Body of pancreas (tissue), 4 donors: Measurements from ENCODE around the gene GJD4.

Experiments used
- POLR2A ChIP-seq, 3 donors: fragments of 450-650 bp; IDR thresholded peaks; one replicate each; pipeline ENCODE4 v1.6.1; 2016; ENCODE audit warnings: antibody characterized with exemption in 3 of 3, mild to moderate bottlenecking in 2 of 3
- TF ChIP-seq, protein P1 (sequence below), 7 experiments: fragments of 450-650 bp in 4 of 7; fragments of 200-600 bp in 3 of 7; sonication (generic) in 3 of 7; IDR thresholded peaks; one replicate each; pipeline ENCODE4 v1.5.1; 2016 to 2019; ENCODE audit warnings: antibody characterized with exemption in 7 of 7

DNA sequence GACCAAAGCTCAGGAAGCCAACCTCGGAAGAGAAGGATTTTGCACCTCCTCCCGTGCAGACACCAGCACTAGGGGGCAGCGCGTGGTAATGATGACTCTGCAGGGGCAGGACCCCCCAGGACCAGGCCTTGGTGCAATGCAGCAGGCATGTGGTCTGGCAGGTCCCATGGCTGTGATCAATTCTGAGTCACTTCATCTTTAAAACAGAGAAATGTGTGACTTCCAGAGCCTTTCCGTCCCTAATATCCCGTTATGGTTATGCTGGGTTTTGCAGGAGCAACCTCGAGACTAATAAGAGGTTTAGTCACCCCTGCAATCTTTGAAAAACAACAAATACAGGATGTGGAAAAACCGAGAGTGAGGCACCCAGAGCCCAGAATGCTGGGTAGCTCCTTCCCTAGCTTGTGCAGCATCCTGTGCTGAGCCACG, 30.2 kb upstream of the GJD4 start:
- TF ChIP-seq, protein P1, sequence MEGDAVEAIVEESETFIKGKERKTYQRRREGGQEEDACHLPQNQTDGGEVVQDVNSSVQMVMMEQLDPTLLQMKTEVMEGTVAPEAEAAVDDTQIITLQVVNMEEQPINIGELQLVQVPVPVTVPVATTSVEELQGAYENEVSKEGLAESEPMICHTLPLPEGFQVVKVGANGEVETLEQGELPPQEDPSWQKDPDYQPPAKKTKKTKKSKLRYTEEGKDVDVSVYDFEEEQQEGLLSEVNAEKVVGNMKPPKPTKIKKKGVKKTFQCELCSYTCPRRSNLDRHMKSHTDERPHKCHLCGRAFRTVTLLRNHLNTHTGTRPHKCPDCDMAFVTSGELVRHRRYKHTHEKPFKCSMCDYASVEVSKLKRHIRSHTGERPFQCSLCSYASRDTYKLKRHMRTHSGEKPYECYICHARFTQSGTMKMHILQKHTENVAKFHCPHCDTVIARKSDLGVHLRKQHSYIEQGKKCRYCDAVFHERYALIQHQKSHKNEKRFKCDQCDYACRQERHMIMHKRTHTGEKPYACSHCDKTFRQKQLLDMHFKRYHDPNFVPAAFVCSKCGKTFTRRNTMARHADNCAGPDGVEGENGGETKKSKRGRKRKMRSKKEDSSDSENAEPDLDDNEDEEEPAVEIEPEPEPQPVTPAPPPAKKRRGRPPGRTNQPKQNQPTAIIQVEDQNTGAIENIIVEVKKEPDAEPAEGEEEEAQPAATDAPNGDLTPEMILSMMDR (IDR thresholded peaks at IDR 0.05), result no peak
- no peak for TF ChIP-seq POLR2A (IDR thresholded peaks at IDR 0.05)
